ENCODE measurements around the gene HAPLN2. TPM values are rescaled to one million over a fixed set of nuclear protein-coding genes. Genes with fewer than 3 reads are reported as not detected.

HAPLN2 gene
- total RNA-seq, 4 donors from 2014 or later: 0.83 to 5.1 (median 2.2) TPM

DNA sequence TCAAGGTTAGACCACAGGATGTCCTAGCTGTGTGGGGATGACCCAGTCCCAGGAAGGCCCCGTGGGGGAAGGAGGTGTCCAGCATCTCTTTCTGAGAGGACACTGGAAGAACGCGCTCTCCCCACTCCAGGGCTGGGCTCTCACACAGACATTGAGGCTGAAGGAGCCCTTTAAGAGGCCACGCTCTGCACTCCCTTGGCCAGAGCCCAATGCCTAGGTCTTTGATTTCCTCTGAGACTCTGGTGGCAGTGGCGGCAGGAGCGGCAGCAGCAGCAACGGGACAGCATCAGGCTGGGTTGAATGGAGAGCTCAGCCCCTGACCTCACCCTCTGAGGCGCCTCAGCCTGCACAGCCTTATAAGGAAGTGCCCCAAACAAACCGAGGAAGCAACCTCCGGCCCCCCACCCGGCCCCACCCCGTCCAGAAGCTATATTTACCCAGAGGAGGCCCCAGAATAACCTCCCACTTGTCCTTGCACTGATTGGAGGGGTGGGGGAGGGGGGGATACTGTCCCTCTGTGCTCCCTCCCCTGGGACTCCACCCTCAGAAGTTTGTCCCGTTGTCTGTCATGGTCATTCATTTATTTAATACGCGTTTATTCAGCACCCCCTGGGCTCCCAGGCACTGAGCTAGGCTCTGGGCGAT lies 45.7 kb downstream of the HAPLN2 start:
- Histone ChIP-seq H3K36me3 (no peaks in the 10 kb centered on the region), H3K4me1 (peaks cover 97 to 100% (median 100%) of the 10 kb centered on the region in 4 donors), H3K9me3 (no peaks in the 10 kb centered on the region), H3K27me3 (no peaks in the 10 kb centered on the region), H3K4me3 (no peak overlapping the region), H3K27ac (replicated peaks in 1 of 4) (peak overlapping the region; percentile 78 to 85 (median 82))
- WGBS: 42% methylated on average over 10 of the region's 16 CpGs
- no peak for TF ChIP-seq POLR2A (IDR thresholded peaks at IDR 0.05; ENCODE audit: low read depth)
- peak; percentile 47 for TF ChIP-seq POLR2AphosphoS5 (IDR thresholded peaks at IDR 0.05)
- intact Hi-C loops (cut with DNase I): no loop called here
- no peak for DNase-seq (ENCODE audit: extremely low spot score)

DNA sequence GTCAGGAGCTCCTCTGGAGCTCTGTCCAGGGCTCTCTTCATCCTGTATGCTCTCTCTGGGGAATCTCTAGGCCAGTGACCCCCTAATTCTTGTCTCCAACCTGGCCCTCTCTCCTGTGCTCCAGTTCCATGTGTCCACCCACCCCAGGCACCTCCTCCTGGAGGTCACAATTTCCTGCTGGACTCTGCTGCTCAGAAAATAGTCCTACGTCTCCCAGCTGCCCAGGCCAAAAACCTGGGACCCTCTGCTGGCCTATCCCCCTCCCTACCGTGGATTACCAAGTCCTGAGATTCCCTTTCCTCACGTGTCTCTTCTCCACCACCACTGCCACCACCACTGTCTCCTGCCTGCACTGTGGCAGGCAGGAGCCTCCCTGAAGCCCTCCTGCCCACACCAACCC lies 46.3 kb downstream of the HAPLN2 start:
- Histone ChIP-seq H3K9me3 (no peaks in the 10 kb centered on the region), H3K27me3 (no peaks in the 10 kb centered on the region), H3K4me3 (no peak overlapping the region), H3K36me3 (peaks cover 0 to 4% (median 0%) of the 10 kb centered on the region in 4 donors), H3K27ac (replicated peaks in 1 of 4) (peak overlapping the region; percentile 78 to 85 (median 82)), H3K4me1 (peaks cover 99 to 100% (median 100%) of the 10 kb centered on the region in 4 donors)
- intact Hi-C loops (cut with DNase I): no loop called here
- DNase-seq (ENCODE audit: extremely low spot score): no peak
- WGBS: 64% methylated on average over 3 of the region's 3 CpGs
- TF ChIP-seq, protein P1, sequence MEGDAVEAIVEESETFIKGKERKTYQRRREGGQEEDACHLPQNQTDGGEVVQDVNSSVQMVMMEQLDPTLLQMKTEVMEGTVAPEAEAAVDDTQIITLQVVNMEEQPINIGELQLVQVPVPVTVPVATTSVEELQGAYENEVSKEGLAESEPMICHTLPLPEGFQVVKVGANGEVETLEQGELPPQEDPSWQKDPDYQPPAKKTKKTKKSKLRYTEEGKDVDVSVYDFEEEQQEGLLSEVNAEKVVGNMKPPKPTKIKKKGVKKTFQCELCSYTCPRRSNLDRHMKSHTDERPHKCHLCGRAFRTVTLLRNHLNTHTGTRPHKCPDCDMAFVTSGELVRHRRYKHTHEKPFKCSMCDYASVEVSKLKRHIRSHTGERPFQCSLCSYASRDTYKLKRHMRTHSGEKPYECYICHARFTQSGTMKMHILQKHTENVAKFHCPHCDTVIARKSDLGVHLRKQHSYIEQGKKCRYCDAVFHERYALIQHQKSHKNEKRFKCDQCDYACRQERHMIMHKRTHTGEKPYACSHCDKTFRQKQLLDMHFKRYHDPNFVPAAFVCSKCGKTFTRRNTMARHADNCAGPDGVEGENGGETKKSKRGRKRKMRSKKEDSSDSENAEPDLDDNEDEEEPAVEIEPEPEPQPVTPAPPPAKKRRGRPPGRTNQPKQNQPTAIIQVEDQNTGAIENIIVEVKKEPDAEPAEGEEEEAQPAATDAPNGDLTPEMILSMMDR (IDR thresholded peaks at IDR 0.05): no peak
- TF ChIP-seq EP300 (IDR thresholded peaks at IDR 0.05) (no peak), POLR2A (IDR thresholded peaks at IDR 0.05; ENCODE audit: low read depth) (no peak), POLR2AphosphoS5 (IDR thresholded peaks at IDR 0.05) (no peak)

DNA sequence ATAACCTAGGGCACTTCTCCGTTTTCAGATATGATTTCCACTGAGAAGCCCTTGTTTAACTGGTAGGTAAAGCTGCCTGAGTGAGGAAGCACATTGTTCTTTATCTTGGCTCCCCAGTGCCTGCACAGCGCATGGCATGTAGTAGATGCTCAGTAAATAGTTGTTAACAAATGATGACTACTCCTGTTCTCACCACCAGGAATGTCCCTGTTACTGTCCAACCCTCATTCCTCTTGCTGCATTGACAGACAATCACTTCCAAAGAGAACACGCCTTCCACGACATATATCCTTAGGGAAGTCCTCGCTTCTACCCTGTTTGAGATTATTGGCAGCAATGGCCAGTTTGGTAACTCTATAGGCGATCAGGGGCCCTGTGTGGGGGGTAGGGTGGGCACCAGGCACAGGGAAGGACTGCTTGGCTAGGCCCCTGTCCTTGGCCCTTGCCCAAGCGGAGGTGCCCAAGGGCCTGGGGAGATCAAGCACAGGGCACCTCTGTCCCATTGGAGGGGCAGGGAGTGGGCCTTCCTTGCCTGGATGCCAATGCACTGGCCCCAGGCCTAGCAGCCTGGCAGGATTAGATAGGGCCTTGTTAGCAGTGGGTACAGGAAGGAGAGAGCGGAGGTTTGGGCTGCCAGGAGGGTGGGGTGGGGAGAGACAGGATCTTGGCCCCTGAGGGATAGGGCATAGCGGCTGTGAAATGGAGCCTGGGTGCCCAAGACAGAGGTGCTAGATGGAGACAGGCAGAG lies 47.8 kb downstream of the HAPLN2 start:
- WGBS: 78% methylated on average over 9 of the region's 9 CpGs
- peak overlapping the region; percentile 78 to 85 (median 82) for H3K27ac ChIP-seq (replicated peaks in 1 of 4)
- no peaks in the 10 kb centered on the region for H3K9me3 ChIP-seq
- no peak for TF ChIP-seq EP300 (IDR thresholded peaks at IDR 0.05)
- TF ChIP-seq POLR2A (IDR thresholded peaks at IDR 0.05; ENCODE audit: low read depth): no peak
- TF ChIP-seq, protein P1 (IDR thresholded peaks at IDR 0.05): no peak
- TF ChIP-seq POLR2AphosphoS5 (IDR thresholded peaks at IDR 0.05): no peak
- peaks cover 91 to 97% (median 93%) of the 10 kb centered on the region in 4 donors for H3K4me1 ChIP-seq
- no peak overlapping the region for H3K4me3 ChIP-seq
- intact Hi-C loops (cut with DNase I): no loop called here
- peaks cover 0 to 19% (median 2%) of the 10 kb centered on the region in 4 donors for H3K36me3 ChIP-seq
- no peaks in the 10 kb centered on the region for H3K27me3 ChIP-seq
- no peak for DNase-seq (ENCODE audit: extremely low spot score)

DNA sequence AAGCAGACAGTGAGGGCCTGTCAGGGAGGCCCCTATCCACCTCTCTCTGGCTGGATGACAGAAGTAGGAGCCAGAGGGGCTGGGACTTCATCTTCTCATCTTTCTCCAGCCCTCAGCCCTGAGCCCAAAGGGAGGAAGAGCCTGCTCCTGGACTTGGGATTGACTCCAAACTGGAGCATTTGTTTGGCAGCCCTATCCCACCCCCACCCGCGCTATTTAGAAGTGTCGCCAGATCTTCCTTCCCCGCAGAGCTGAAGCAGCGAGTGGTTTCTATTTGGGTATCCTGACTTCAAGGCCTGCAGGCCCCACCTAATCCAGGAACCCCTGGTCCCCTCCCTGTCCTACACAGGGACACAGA lies 48.4 kb downstream of the HAPLN2 start:
- H3K4me1 ChIP-seq: peaks cover 85 to 92% (median 88%) of the 10 kb centered on the region in 4 donors
- no peak for DNase-seq (ENCODE audit: extremely low spot score)

DNA sequence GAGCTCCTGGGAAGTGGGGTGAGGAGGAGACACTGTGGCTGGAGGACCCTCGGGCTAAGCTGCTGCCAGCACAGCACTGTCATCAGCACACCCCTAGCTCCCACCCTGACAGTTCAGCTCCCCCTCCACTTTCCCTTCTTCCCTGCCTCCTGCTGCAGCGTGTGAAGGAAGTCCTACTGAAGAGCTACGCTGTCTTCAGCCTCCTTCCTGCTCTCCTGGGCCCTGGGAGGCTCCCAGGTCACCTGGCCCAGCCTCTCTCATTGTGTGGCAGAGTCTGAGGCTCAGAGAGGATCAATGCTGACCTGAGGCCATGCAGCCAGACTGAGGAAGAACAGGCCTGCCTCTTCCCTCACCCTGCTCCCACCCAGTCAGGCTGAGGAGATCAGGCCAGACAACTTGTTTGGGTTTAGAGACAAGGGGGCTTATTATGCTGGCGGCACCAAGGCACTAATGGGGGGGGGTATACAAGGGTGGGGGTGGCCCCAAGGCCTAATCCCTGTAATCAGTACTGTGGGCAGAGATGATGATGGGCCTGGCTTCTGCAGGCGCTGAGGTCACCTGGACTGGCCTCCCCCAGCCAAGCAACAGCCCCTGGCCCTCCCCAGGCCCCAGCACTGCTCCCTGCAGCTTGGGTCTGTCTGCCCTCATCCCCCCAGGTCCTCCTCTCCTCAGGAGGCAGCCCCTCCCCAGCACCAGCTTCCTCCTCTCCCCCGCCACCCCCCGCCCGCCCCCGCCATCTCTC lies 48.9 kb downstream of the HAPLN2 start:
- Histone ChIP-seq H3K4me1 (peaks cover 80 to 86% (median 83%) of the 10 kb centered on the region in 4 donors), H3K27me3 (no peaks in the 10 kb centered on the region), H3K4me3 (no peak overlapping the region), H3K9me3 (no peaks in the 10 kb centered on the region), H3K27ac (replicated peaks in 1 of 4) (peak overlapping the region; percentile 78 to 85 (median 82)), H3K36me3 (peaks cover 0 to 30% (median 11%) of the 10 kb centered on the region in 4 donors)
- no peak for TF ChIP-seq EP300 (IDR thresholded peaks at IDR 0.05)
- no peak for TF ChIP-seq POLR2A (IDR thresholded peaks at IDR 0.05; ENCODE audit: low read depth)
- no peak for TF ChIP-seq POLR2AphosphoS5 (IDR thresholded peaks at IDR 0.05)
- 61% methylated on average over 7 of the region's 9 CpGs for WGBS
- intact Hi-C loops (cut with DNase I): no loop called here
- no peak for DNase-seq (ENCODE audit: extremely low spot score)

More for the DNA sequence above, 48.4 kb downstream of the HAPLN2 start:
- Histone ChIP-seq H3K9me3 (no peaks in the 10 kb centered on the region), H3K36me3 (peaks cover 0 to 25% (median 6%) of the 10 kb centered on the region in 4 donors), H3K27ac (replicated peaks in 1 of 4) (peak overlapping the region; percentile 78 to 85 (median 82)), H3K4me3 (no peak overlapping the region), H3K27me3 (no peaks in the 10 kb centered on the region)
- TF ChIP-seq POLR2AphosphoS5 (IDR thresholded peaks at IDR 0.05) (peak in 1 of 2 donors; percentile 27), EP300 (IDR thresholded peaks at IDR 0.05) (no peak)
- intact Hi-C loops (cut with DNase I): no loop called here
- WGBS: 39% methylated on average over 5 of the region's 5 CpGs

Data from esophagus muscularis mucosa (tissue), 4 donors.